Epidermal melanocyte (primary cell): ENCODE data around the gene ERBB3.

Experiments
- DNase-seq: peaks from one replicate; pipeline ENCODE4 v3.0.0; 2011; ENCODE audit warnings: low spot score; ENCODE audit not compliant: insufficient read length

Gene ERBB3

DNA sequence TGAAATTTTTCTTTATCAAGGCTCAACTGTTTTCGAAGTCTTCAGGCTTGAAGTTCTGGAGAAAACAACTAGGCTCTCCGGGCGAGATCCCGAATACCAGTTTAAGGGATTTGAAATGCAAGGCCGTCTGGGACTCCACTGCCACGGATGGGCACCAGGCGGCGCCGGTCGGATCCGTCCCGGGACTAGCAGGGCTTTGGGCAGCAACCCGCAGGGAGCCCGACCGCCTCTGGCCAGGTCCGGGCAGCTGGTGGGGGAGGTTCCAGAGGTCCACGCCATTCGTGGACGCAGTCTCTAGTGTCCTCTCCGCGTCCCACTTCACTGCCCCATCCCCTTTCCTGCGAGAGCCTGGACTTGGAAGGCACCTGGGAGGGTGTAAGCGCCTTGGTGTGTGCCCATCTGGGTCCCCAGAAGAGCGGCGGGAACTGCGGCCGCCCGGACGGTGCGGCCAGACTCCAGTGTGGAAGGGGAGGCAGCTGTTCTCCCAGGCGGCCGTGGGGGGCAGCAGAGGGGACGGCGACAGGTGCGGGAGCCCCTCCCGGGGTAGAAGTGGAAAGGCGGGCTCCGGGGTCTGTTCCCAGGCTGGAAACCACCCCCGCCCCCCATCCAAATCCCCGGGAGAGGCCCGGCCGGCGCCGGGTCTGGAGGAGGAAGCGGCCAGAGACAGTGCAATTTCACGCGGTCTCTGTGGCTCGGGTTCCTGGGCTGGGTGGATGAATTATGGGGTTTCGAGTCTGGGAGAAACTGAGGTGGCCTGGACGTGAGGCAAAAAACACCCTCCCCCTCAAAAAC, 838 bp upstream of the ERBB3 start:
- DNase-seq, result peak; percentile 62

DNA sequence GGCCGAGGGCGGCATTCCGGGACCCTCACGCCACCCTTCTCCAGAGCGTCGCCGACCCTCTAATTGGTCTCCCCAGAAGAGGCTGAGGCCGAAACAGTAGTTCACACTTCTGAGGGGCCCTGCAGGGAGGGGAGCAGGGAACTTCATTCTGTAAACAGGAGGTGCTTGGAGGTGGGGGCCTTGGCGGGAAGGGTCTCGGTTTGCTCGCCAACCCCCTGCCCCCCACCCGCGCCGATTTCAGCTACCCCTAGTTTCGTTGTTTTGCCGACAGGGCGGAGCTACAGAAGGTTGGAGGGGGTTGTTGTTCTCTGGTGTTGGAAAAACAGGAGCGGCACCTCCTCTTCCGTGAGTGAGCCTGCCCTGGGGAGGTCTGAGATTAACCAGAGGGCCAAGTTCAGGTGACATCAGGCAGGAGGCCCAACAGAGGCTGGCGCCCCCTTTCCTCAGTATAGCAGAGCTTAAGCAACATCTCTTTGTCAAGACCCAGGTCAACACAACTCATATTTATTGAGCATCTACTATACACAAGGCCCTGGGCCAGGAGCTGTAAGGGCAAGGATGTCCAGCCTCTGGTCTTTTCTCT, 682 bp downstream of the ERBB3 start:
- DNase-seq, result no peak

DNA sequence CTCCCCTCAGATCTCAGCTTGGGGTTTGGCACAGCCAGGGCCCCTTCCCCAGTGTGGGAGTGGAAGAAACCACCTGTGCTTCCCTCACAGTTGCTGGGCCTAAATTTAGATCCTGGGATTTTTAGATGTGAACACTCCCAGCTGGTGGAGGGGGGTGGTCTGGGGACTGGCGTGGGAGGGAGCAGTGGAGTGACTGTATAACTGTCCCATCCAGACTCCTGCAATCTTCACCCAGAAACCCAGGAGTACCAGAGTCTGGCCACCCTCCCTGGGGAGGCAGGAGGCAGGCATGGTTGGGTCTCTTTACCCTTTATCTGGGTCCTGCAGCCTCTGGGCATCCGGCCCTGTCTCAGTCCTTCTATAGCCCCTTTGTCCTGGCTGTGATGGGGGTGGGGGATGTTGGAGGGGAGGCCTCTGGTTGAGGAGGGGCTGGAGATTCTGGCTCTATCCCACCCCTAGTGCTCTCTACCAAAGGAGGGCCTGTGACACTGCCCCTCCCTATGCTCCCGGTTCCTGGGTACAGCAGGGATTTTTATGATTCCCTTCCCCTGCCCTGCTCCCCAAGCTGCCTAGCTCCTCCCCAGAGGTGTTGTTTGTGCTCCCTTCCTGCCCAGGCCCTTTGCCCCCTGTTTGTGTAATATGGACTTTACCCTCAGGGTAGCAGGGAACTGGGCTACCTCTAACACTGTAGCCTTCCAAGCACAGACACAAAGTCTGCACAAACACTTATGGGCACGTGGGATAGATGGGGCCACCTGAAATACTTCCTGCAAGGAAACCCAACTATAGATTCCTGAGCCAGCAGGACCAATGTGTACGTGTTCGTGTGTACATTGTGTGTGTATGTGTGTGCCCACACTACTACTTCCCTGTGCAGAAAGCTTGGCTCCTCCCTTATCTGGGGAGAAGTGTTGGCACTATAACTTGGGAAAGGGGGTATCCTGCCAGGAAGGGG, 1.7 kb downstream of the ERBB3 start:
- DNase-seq, result peak; percentile 63

DNA sequence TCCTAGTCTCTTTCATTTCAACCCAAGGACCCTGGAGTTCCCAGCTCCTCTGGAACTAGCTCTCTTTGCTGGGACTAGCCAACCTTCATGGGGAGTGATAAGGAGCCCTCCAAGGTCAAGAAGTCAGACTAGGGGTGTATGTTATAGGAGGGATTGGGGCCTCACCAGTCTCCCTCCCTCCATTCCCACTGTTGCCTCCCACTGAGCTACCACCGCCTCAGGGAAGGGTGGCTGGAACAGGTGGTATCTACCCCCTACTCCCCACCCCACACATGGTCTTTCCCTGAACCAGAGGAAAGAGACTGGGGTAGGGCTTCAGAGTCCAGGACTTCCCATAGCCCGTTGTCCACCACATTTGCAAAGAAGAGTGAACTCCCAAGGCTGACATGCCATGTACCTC, 2.4 kb downstream of the ERBB3 start:
- no peak for DNase-seq

GRCh38 chr12:56082967-56083366, 3.0 kb downstream of the ERBB3 start:
- DNase-seq, result peak; percentile 72

GRCh38 chr12:56084958-56085543, 5.1 kb downstream of the ERBB3 start:
- DNase-seq, result no peak

GRCh38 chr12:56086096-56086495, 6.1 kb downstream of the ERBB3 start:
- DNase-seq, result no peak

GRCh38 chr12:56086608-56087007, 6.6 kb downstream of the ERBB3 start:
- DNase-seq, result no peak

- DNase-seq, result no peak
Measured at GRCh38 chr12:56087220-56087619, 7.3 kb downstream of the ERBB3 start.

DNA sequence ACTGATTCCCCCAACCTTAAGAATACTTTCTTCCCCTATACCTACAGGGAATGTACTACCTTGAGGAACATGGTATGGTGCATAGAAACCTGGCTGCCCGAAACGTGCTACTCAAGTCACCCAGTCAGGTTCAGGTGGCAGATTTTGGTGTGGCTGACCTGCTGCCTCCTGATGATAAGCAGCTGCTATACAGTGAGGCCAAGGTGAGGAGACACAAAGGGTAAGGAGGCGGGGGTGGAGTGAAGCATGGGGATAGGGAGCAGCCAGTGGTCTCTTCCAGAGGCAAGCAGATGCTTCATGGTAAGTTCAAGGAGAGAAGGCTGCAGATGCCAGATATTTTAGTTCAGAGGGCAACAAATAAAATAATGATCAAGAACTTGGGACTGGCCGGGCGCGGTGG, 17.8 kb downstream of the ERBB3 start:
- no peak for DNase-seq

DNA sequence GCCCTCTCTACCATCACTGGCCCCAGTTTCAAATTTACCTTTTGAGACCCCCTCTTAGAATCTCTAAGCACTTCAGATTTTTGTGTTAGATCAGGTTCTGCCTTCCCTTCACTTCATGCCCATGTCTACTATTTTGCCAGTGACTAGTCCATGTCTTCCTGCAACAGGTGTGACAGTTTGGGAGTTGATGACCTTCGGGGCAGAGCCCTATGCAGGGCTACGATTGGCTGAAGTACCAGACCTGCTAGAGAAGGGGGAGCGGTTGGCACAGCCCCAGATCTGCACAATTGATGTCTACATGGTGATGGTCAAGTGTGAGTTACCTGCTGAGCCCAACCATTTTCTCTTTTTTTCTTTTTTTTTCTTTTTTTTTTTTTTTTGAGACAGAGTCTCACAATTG, 18.6 kb downstream of the ERBB3 start:
- no peak for DNase-seq

GRCh38 chr12:56099787-56100186, 19.8 kb downstream of the ERBB3 start:
- DNase-seq, result no peak

DNA sequence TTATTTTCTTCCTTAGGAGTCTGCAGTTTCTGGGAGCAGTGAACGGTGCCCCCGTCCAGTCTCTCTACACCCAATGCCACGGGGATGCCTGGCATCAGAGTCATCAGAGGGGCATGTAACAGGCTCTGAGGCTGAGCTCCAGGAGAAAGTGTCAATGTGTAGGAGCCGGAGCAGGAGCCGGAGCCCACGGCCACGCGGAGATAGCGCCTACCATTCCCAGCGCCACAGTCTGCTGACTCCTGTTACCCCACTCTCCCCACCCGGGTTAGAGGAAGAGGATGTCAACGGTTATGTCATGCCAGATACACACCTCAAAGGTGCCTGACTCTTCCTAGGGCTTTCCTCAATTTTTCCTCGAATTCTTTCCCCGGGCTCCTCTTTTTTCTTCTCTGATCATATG, 21.1 kb downstream of the ERBB3 start:
- no peak for DNase-seq

DNA sequence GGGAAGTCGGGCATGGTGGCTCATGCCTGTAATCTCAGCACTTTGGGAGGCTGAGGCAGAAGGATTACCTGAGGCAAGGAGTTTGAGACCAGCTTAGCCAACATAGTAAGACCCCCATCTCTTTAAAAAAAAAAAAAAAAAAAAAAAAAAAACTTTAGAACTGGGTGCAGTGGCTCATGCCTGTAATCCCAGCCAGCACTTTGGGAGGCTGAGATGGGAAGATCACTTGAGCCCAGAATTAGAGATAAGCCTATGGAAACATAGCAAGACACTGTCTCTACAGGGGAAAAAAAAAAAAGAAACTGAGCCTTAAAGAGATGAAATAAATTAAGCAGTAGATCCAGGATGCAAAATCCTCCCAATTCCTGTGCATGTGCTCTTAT, 22.7 kb downstream of the ERBB3 start:
- DNase-seq, result no peak

DNA sequence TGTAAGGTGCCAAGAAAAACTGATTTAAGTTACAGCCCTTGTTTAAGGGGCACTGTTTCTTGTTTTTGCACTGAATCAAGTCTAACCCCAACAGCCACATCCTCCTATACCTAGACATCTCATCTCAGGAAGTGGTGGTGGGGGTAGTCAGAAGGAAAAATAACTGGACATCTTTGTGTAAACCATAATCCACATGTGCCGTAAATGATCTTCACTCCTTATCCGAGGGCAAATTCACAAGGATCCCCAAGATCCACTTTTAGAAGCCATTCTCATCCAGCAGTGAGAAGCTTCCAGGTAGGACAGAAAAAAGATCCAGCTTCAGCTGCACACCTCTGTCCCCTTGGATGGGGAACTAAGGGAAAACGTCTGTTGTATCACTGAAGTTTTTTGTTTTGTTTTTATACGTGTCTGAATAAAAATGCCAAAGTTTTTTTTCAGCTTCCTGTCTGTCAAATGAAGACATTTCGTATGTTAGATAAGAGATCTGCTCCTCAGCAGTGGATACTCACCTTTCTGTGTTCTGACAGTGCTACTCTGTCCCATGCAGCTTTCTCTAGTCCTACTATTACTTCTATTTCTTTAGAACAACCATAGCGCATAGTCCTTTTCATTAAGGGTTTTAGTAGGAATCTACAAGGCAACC, 23.2 kb downstream of the ERBB3 start:
- DNase-seq, result no peak

- no peak for DNase-seq
Measured at GRCh38 chr12:56103823-56104108, 23.8 kb downstream of the ERBB3 start.

DNA sequence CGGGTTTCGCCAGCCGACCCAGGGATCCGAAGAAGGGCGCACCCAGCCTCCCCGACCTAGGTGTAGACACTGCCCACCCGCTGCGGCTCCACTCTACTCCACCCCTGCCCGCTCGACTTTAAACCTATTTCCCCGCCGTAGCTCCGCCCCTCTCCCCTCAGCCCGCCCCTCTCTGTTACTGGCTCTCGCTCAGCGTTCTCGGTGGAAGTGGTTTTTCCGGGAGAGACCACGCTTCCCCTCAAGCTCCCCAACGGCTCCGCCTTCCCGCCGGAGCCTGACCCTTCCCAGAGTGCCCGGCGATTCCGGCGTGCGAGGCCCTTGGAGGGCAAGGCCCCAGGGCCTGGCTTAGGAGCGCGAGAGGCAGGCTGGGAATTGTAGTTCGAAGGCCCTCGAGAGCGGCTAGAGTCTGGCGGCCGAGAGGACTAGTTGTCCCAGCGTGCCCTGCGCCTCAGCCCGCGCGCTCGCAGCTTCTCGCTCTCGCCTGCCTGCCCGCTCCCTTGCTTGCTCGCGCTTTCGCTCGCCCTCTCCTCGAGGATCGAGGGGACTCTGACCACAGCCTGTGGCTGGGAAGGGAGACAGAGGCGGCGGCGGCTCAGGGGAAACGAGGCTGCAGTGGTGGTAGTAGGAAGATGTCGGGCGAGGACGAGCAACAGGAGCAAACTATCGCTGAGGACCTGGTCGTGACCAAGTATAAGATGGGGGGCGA, 24.3 kb downstream of the ERBB3 start, which contains the start of gene PA2G4:
Gene PA2G4 (plus strand): TSS at position 451 of the 706 bp plus-strand sequence. CDS start 179 bp downstream, at position 630.
- peak; percentile 92 for DNase-seq

DNA sequence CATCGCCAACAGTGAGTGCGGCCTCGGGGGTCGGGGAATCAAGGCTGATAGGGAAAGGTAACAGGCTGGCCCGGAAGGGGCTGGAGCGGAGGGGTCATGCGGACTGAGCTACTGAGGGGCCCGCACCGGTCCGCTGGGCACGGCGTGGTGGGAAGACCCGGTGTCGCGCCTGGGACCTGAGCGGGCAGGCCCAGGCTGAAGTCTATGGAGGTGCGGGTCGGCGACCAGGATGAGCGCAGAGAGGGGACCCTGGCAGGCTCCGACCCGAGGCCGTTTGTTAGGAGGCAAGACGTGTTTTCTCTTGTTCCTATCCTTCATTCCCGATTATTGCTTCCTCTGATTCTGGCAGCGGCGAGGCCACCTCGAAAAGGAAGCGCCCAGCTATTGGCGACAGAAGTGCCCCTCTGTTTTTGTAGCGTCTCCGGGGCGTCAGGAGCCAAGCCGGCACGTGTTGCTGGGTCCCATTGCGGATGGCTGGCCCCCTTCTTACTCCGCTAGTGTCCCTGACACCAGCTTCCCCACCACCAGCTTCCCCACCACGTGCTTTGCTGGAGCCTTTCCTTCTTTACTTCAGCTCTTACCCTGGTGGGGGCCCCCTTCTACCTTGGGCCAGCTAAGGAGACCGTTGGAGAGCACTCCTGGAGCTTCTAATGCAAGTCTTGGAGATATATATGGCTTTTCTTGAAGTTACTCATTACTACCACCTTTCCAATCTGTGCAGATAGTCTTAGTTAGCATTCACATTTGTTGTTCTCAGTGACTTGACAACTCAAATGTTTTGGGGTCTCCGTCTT, 25.0 kb downstream of the ERBB3 start:
- no peak for DNase-seq

DNA sequence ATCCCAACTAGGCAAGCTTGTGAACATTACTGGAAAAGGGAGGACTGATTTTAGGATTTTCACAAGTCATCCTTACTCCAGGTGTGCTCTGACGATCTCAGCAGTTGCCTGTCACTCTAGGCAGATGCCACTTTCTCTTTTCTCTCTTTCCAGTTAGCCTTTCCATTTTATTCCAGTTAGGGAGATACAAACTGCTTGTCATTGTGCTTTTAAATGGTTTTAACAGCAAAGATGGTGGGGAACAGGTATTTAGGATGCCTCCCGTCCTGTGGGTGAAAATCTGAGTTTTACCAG, 25.6 kb downstream of the ERBB3 start:
- DNase-seq, result no peak

GRCh38 chr12:56107242-56107641, 27.3 kb downstream of the ERBB3 start:
- no peak for DNase-seq
